Glutamatergic neuron (in vitro differentiated cells): ENCODE measurements around the gene KDM1B. TPM values are rescaled to one million over a fixed set of nuclear protein-coding genes. Genes with fewer than 3 reads are reported as not detected.

Experiments used
- DNase-seq: peaks from one replicate; pipeline ENCODE4 v3.0.0; 2022
- H3K27ac Mint-ChIP-seq: one replicate; pipeline ENCODE4 v1.8.0; 2020; ENCODE audit warnings: mild to moderate bottlenecking, mixed read lengths, inconsistent platforms; ENCODE audit not compliant: unreplicated experiment
- H3K27me3 Mint-ChIP-seq: one replicate; pipeline ENCODE4 v1.8.0; 2020; ENCODE audit warnings: mild to moderate bottlenecking, moderate library complexity, mixed read lengths, inconsistent platforms; ENCODE audit not compliant: unreplicated experiment
- H3K36me3 Mint-ChIP-seq: one replicate; pipeline ENCODE4 v1.8.0; 2020; ENCODE audit warnings: mild to moderate bottlenecking, mixed read lengths, inconsistent platforms; ENCODE audit not compliant: unreplicated experiment
- H3K4me1 Mint-ChIP-seq: one replicate; pipeline ENCODE4 v1.8.0; 2020; ENCODE audit warnings: mild to moderate bottlenecking, low read depth, mixed read lengths, inconsistent platforms; ENCODE audit not compliant: unreplicated experiment
- H3K4me3 Mint-ChIP-seq: one replicate; pipeline ENCODE4 v1.8.0; 2020; ENCODE audit warnings: mild to moderate bottlenecking, mixed read lengths, inconsistent platforms; ENCODE audit not compliant: unreplicated experiment
- H3K9me3 Mint-ChIP-seq: one replicate; pipeline ENCODE4 v1.8.0; 2020; ENCODE audit warnings: mild to moderate bottlenecking, moderate library complexity, mixed read lengths, inconsistent platforms; ENCODE audit not compliant: unreplicated experiment
- total RNA-seq: library from RNA; stranded (reverse); fragmentation: NEBNext Ultra II Directional; extraction: Animal tissue kit (Norgen Biotek cat#: 25700); gene quantifications from one replicate; pipeline ENCODE4 v1.2.1, GENCODE V29; 2021; ENCODE audit not compliant: unreplicated experiment
- TF ChIP-seq, protein P1 (sequence below): fragments of 200-600 bp; sonication (generic); IDR thresholded peaks from one replicate; pipeline ENCODE4 v1.5.0; 2021; ENCODE audit not compliant: partially characterized antibody, unreplicated experiment

The KDM1B gene
- total RNA-seq, 1 donor from 2014 or later, result 21.1 TPM

DNA sequence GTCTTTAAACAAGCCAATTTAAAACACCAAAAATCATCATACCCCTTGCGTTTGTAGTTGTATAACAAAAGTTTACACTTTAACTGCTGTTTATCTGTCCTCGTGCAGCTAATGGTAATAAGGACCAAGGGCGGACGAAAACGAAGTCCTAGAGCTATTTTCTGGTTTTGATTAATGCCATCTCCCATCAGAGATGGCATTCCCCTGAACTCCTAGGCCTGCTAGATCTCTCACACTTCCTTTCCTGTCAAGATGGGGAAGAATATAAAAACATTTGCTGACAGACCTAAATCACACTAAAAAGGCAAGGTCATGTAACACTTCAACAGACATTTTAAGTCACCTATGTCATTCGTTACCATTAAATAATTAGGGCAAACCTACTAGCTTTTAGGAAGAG lies 99.6 kb downstream of the KDM1B start:
- Mint-ChIP-seq H3K9me3 (no peaks in the 10 kb centered on the region), H3K4me3 (no peak overlapping the region), H3K27me3 (no peaks in the 10 kb centered on the region), H3K36me3 (no peaks in the 10 kb centered on the region), H3K27ac (no peak overlapping the region), H3K4me1 (no peaks in the 10 kb centered on the region)
- DNase-seq, result no peak
- TF ChIP-seq, protein P1, sequence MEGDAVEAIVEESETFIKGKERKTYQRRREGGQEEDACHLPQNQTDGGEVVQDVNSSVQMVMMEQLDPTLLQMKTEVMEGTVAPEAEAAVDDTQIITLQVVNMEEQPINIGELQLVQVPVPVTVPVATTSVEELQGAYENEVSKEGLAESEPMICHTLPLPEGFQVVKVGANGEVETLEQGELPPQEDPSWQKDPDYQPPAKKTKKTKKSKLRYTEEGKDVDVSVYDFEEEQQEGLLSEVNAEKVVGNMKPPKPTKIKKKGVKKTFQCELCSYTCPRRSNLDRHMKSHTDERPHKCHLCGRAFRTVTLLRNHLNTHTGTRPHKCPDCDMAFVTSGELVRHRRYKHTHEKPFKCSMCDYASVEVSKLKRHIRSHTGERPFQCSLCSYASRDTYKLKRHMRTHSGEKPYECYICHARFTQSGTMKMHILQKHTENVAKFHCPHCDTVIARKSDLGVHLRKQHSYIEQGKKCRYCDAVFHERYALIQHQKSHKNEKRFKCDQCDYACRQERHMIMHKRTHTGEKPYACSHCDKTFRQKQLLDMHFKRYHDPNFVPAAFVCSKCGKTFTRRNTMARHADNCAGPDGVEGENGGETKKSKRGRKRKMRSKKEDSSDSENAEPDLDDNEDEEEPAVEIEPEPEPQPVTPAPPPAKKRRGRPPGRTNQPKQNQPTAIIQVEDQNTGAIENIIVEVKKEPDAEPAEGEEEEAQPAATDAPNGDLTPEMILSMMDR, result no peak

GRCh38 chr6:18259675-18260447 lies 104.6 kb downstream of the KDM1B start:
- Mint-ChIP-seq H3K27me3 (peaks cover 8% of the 10 kb centered on the region), H3K4me3 (no peak overlapping the region), H3K9me3 (peaks cover 6% of the 10 kb centered on the region), H3K36me3 (no peaks in the 10 kb centered on the region), H3K4me1 (peaks cover 10% of the 10 kb centered on the region), H3K27ac (no peak overlapping the region)
- TF ChIP-seq, protein P1, result no peak
- DNase-seq, result no peak

- H3K27ac Mint-ChIP-seq, result no peak overlapping the region
Measured at GRCh38 chr6:18260448-18261106, 105.4 kb downstream of the KDM1B start.

GRCh38 chr6:18261877-18262276 lies 106.7 kb downstream of the KDM1B start:
- H3K27me3 Mint-ChIP-seq, result peaks cover 12% of the 10 kb centered on the region
- H3K27ac Mint-ChIP-seq, result no peak overlapping the region
- no peak for DNase-seq
- H3K4me3 Mint-ChIP-seq, result no peak overlapping the region
- H3K4me1 Mint-ChIP-seq, result peaks cover 10% of the 10 kb centered on the region
- H3K36me3 Mint-ChIP-seq, result no peaks in the 10 kb centered on the region
- peaks cover 8% of the 10 kb centered on the region for H3K9me3 Mint-ChIP-seq
- TF ChIP-seq, protein P1, result no peak

More at GRCh38 chr6:18260448-18261106, 105.4 kb downstream of the KDM1B start:
- H3K4me3 Mint-ChIP-seq, result no peak overlapping the region
- peaks cover 12% of the 10 kb centered on the region for H3K27me3 Mint-ChIP-seq
- H3K36me3 Mint-ChIP-seq, result no peaks in the 10 kb centered on the region
- peaks cover 8% of the 10 kb centered on the region for H3K9me3 Mint-ChIP-seq
- DNase-seq, result peak; percentile 22
- TF ChIP-seq, protein P1, result no peak
- H3K4me1 Mint-ChIP-seq, result peaks cover 10% of the 10 kb centered on the region
